IMR-90 (cell line): ENCODE data around the gene HEXIM1. TPM values are rescaled to one million over a fixed set of nuclear protein-coding genes. Genes with fewer than 3 reads are reported as not detected.

Source experiments
- ATAC-seq: fragments of 200-7000 bp; cut with Tn5 transposase; 2 replicates; pipeline ENCODE4 v1.9.1; 2020; ENCODE audit warnings: low read depth, mild to moderate bottlenecking, moderate library complexity
- BruUV-seq: library from RNA; stranded (reverse); fragments of 400-500 nt; replicated peaks from 2 replicates; lab custom pipeline; 2021; lab: Mats Ljungman, UMichigan
- CTCF ChIA-PET: fragments of 300-600 bp; formaldehyde crosslinking; extraction: SDS; loops from one replicate; lab custom pipeline; 2021; ENCODE audit warnings: antibody characterized with exemption; lab: Yijun Ruan, JAX
- POLR2A ChIA-PET: fragments of 300-600 bp; sonication (Branson Sonifier 250); formaldehyde crosslinking; loops from one replicate; lab custom pipeline; 2022; ENCODE audit warnings: antibody characterized with exemption; ENCODE audit not compliant: unreplicated experiment; lab: Charles Lee
- DNase-seq: peaks from one replicate; pipeline ENCODE4 v3.0.0; 2013
- H2AFZ ChIP-seq: replicated peaks from 2 replicates; pipeline ENCODE3; 2013; ENCODE audit warnings: low read length, mild to moderate bottlenecking; ENCODE audit not compliant: poor library complexity
- H2AK5ac ChIP-seq: 2 replicates; pipeline ENCODE4 v1.6.1; 2013; ENCODE audit warnings: low read depth, low read length, inconsistent platforms
- H2AK9ac ChIP-seq: replicated peaks from 2 replicates; pipeline ENCODE3; 2013; ENCODE audit warnings: mild to moderate bottlenecking, low read depth, low read length, moderate library complexity; ENCODE audit not compliant: poor library complexity
- H2BK120ac ChIP-seq: 2 replicates; pipeline ENCODE4 v1.6.1; 2013; ENCODE audit warnings: low read depth, low read length, inconsistent platforms
- H2BK15ac ChIP-seq: 3 replicates; pipeline ENCODE4 v1.6.1; 2013; ENCODE audit warnings: low read depth, low read length, inconsistent platforms
- H2BK20ac ChIP-seq: 2 replicates; pipeline ENCODE4 v1.6.1; 2013; ENCODE audit warnings: low read depth, mild to moderate bottlenecking, inconsistent platforms, low read length, moderate library complexity
- H2BK5ac ChIP-seq: 2 replicates; pipeline ENCODE4 v1.6.1; 2013; ENCODE audit warnings: mild to moderate bottlenecking, low read depth, low read length, inconsistent platforms; ENCODE audit not compliant: poor library complexity, severe bottlenecking
- H3K14ac ChIP-seq: replicated peaks from 2 replicates; pipeline ENCODE4 v1.6.1; 2013; ENCODE audit warnings: low read depth, low read length, inconsistent platforms
- H3K18ac ChIP-seq: 2 replicates; pipeline ENCODE4 v1.6.1; 2013; ENCODE audit warnings: low read depth, low read length, control low read depth
- H3K23ac ChIP-seq: 2 replicates; pipeline ENCODE4 v1.6.1; 2013; ENCODE audit warnings: low read depth, low read length, inconsistent platforms
- H3K27ac ChIP-seq: 2 replicates; pipeline ENCODE4 v1.5.1; 2013; ENCODE audit warnings: mild to moderate bottlenecking, control low read depth, low read length; ENCODE audit not compliant: insufficient read depth
- H3K27me3 ChIP-seq: 2 replicates; pipeline ENCODE4 v1.6.1; 2013; ENCODE audit warnings: low read length; ENCODE audit not compliant: control insufficient read depth, insufficient read depth
- H3K36me3 ChIP-seq: 2 replicates; pipeline ENCODE4 v1.6.1; 2013; ENCODE audit warnings: low read length, mixed read lengths; ENCODE audit not compliant: control insufficient read depth, insufficient read depth
- H3K4ac ChIP-seq: 2 replicates; pipeline ENCODE4 v1.6.1; 2013; ENCODE audit warnings: low read depth, low read length, inconsistent platforms
- H3K4me1 ChIP-seq: 2 replicates; pipeline ENCODE4 v1.6.1; 2013; ENCODE audit warnings: low read length, mixed read lengths; ENCODE audit not compliant: control insufficient read depth, insufficient read depth
- H3K4me2 ChIP-seq: 2 replicates; pipeline ENCODE4 v1.6.1; 2013; ENCODE audit warnings: low read depth, mild to moderate bottlenecking, control low read depth, low read length, moderate library complexity
- H3K4me3 ChIP-seq: 2 replicates; pipeline ENCODE4 v1.5.1; 2013; ENCODE audit warnings: low read depth, mild to moderate bottlenecking, control low read depth, low read length, moderate library complexity; ENCODE audit not compliant: insufficient read depth
- H3K56ac ChIP-seq: 2 replicates; pipeline ENCODE4 v1.6.1; 2013; ENCODE audit warnings: low read length, inconsistent platforms; ENCODE audit not compliant: insufficient read depth; ENCODE audit errors: extremely low read depth
- H3K79me1 ChIP-seq, 2 experiments: 2 replicates each; pipeline ENCODE4 v1.6.1; 2013; ENCODE audit warnings: low read length in 2 of 2, inconsistent platforms in 1 of 2, low read depth in 1 of 2
- H3K9ac ChIP-seq: 2 replicates; pipeline ENCODE4 v1.6.1; 2013; ENCODE audit warnings: low read depth, low read length, control low read depth
- H3K9me1 ChIP-seq: 2 replicates; pipeline ENCODE4 v1.6.1; 2013; ENCODE audit warnings: low read length, inconsistent platforms; ENCODE audit not compliant: insufficient read depth
- H3K9me3 ChIP-seq: 2 replicates; pipeline ENCODE4 v1.6.1; 2013; ENCODE audit warnings: low read length; ENCODE audit not compliant: control insufficient read depth, insufficient read depth
- H4K20me1 ChIP-seq: 2 replicates; pipeline ENCODE4 v1.6.1; 2013; ENCODE audit warnings: low read length, inconsistent platforms; ENCODE audit not compliant: insufficient read depth
- H4K5ac ChIP-seq: 2 replicates; pipeline ENCODE4 v1.6.1; 2013; ENCODE audit warnings: mild to moderate bottlenecking, low read depth, low read length, control low read depth
- H4K8ac ChIP-seq, 2 experiments: 2 replicates each; pipeline ENCODE4 v1.6.1; 2013; ENCODE audit warnings: low read depth in 2 of 2, low read length in 2 of 2, control low read depth in 1 of 2, inconsistent platforms in 1 of 2
- H4K91ac ChIP-seq: 2 replicates; pipeline ENCODE4 v1.6.1; 2013; ENCODE audit warnings: low read depth, low read length, inconsistent platforms; ENCODE audit not compliant: insufficient read depth
- BHLHE40 ChIP-seq: fragments of 150-350 bp; IDR thresholded peaks from 2 replicates; pipeline ENCODE4 v1.6.1; 2016; ENCODE audit warnings: mild to moderate bottlenecking, low read depth, low read length
- CEBPB ChIP-seq: IDR thresholded peaks from 2 replicates; pipeline ENCODE4 v1.6.1; 2012; ENCODE audit warnings: low read depth, low read length, improper control_type of control experiment
- CHD1 ChIP-seq: IDR thresholded peaks from 2 replicates; pipeline ENCODE4 v1.6.1; 2012; ENCODE audit warnings: low read depth, low read length, improper control_type of control experiment
- FOS ChIP-seq: fragments of 150-350 bp; IDR thresholded peaks from 2 replicates; pipeline ENCODE4 v1.6.1; 2016; ENCODE audit warnings: low read depth, low read length
- MAFK ChIP-seq: IDR thresholded peaks from 2 replicates; pipeline ENCODE4 v1.6.1; 2012; ENCODE audit warnings: low read depth, low read length, improper control_type of control experiment
- MAZ ChIP-seq: IDR thresholded peaks from 2 replicates; pipeline ENCODE4 v1.6.1; 2012; ENCODE audit warnings: low read depth, mild to moderate bottlenecking, low read length, improper control_type of control experiment, moderate library complexity, borderline replicate concordance
- MXI1 ChIP-seq: IDR thresholded peaks from 2 replicates; pipeline ENCODE4 v1.6.1; 2012; ENCODE audit warnings: low read depth, mild to moderate bottlenecking, low read length, moderate library complexity, borderline replicate concordance
- NFE2L2 ChIP-seq: fragments of 150-350 bp; IDR thresholded peaks from 2 replicates; pipeline ENCODE4 v1.6.1; 2016; ENCODE audit warnings: low read depth, mild to moderate bottlenecking, low read length
- POLR2A ChIP-seq: IDR thresholded peaks from 2 replicates; pipeline ENCODE4 v1.6.1; 2012; ENCODE audit warnings: mild to moderate bottlenecking, low read depth, low read length
- RAD21 ChIP-seq: IDR thresholded peaks from 2 replicates; pipeline ENCODE4 v1.6.1; 2012; ENCODE audit warnings: low read length, improper control_type of control experiment
- RFX5 ChIP-seq: IDR thresholded peaks from 2 replicates; pipeline ENCODE4 v1.8.0; 2012; ENCODE audit warnings: low read depth, mild to moderate bottlenecking, low read length, moderate library complexity
- WGBS, 2 experiments: methylation state at CpG; one replicate each; pipeline versions ENCODE4 v1.1.5 to v1.1.7; 2013; ENCODE audit warnings: missing lambda C conversion rate in 2 of 2; ENCODE audit not compliant: insufficient read length in 1 of 2; ENCODE audit errors: extremely low coverage in 2 of 2; 5-methylcytosine and 5-hydroxymethylcytosine counted together
- dilution Hi-C: fragments of 300-500 bp; cut with HindIII; formaldehyde crosslinking; loops from one replicate; pipeline ENCODE4 v1.14.3; 2018; ENCODE audit warnings: low sequenced_read_pairs; ENCODE audit not compliant: unreplicated experiment
- in situ Hi-C: fragments of 300-500 bp; cut with MboI; formaldehyde crosslinking; loops from 3 replicates; pipeline ENCODE4 v1.14.3; 2019; ENCODE audit warnings: low sequenced_read_pairs, inconsistent platforms, mixed read lengths
- intact Hi-C: fragments of 100-400 bp; cut with micrococcal nuclease; formaldehyde crosslinking; loops from 2 replicates; pipeline ENCODE4 v1.10.0; 2022
- polyA plus RNA-seq, 3 experiments: library from polyadenylated mRNA; depleted of rRNA; stranded (reverse); fragments of >200 nt; gene quantifications; 2 replicates each; pipeline ENCODE4 v1.2.3, GENCODE V29; 2012; ENCODE audit warnings: low replicate concordance in 1 of 3
- total RNA-seq: library from RNA; depleted of rRNA; stranded (reverse); fragments of >200 nt; gene quantifications from 2 replicates; pipeline ENCODE4 v1.2.3, GENCODE V29; 2012
- TF ChIP-seq, protein P1 (sequence below): fragments of 150-350 bp; IDR thresholded peaks from 2 replicates; pipeline ENCODE4 v1.6.1; 2017; ENCODE audit warnings: mild to moderate bottlenecking, antibody characterized with exemption, low read length, low read depth
- TF ChIP-seq, protein P2 (sequence below): conservative IDR thresholded peaks from 2 replicates; pipeline ENCODE4 v1.5.1; 2012; ENCODE audit warnings: mild to moderate bottlenecking, low read depth, low read length, improper control_type of control experiment

The HEXIM1 gene
- total and polyA plus RNA-seq, 2 of the 4 experiments (the other 2 are of a cell fraction): 5.9 to 14.5 TPM

DNA sequence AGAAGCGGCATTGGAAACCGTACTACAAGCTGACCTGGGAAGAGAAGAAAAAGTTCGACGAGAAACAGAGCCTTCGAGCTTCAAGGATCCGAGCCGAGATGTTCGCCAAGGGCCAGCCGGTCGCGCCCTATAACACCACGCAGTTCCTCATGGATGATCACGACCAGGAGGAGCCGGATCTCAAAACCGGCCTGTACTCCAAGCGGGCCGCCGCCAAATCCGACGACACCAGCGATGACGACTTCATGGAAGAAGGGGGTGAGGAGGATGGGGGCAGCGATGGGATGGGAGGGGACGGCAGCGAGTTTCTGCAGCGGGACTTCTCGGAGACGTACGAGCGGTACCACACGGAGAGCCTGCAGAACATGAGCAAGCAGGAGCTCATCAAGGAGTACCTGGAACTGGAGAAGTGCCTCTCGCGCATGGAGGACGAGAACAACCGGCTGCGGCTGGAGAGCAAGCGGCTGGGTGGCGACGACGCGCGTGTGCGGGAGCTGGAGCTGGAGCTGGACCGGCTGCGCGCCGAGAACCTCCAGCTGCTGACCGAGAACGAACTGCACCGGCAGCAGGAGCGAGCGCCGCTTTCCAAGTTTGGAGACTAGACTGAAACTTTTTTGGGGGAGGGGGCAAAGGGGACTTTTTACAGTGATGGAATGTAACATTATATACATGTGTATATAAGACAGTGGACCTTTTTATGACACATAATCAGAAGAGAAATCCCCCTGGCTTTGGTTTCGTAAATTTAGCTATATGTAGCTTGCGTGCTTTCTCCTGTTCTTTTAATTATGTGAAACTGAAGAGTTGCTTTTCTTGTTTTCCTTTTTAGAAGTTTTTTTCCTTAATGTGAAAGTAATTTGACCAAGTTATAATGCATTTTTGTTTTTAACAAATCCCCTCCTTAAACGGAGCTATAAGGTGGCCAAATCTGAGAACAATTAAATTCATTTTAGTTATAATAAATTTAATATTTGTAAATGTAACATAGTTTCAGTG lies 1.7 kb downstream of the HEXIM1 start:
- Histone ChIP-seq H2BK5ac (peak overlapping the region; percentile 88), H2AFZ (peak overlapping the region; percentile 79), H3K27ac (peak overlapping the region; percentile 94), H3K4me2 (peak overlapping the region; percentile 78), H3K79me1 (peaks cover 7 to 44% of the 10 kb centered on the region in 2 experiments; a peak in 2 of 4 replicates), H3K27me3 (no peaks in the 10 kb centered on the region), H3K9ac (peak overlapping the region; percentile 94), H2BK120ac (peak overlapping the region; percentile 19; the same call in 1 of the 2 replicates), H2BK20ac (no peak overlapping the region), H4K5ac (peak overlapping the region; percentile 50), H4K20me1 (peaks cover 37% of the 10 kb centered on the region), H2AK9ac (peak overlapping the region; percentile 97), H3K14ac (peak overlapping the region; percentile 85), H4K8ac (peak overlapping the region; percentile 36 to 64), H3K4me1 (peaks cover 9% of the 10 kb centered on the region; the same call in 1 of the 2 replicates), H2AK5ac (peak overlapping the region; percentile 92), H3K4ac (peak overlapping the region; percentile 93), H3K23ac (peak overlapping the region; percentile 89), H3K4me3 (peak overlapping the region; percentile 56), H4K91ac (peak overlapping the region; percentile 57), H3K36me3 (0 out of 2 replicates have a peak, but pooled peaks cover 2% of the 10 kb centered on the region), H3K9me1 (peaks cover 12% of the 10 kb centered on the region), H3K56ac (peak overlapping the region; percentile 72), H3K9me3 (no peaks in the 10 kb centered on the region), H3K18ac (peak overlapping the region; percentile 85), H2BK15ac (peak overlapping the region; percentile 16; the same call in 1 of the 3 replicates)
- 0 out of 2 replicates have a peak, but pooled peaks have one; percentile 1 for ATAC-seq
- in situ Hi-C loops: no loop called here
- no peak; the same call in 1 of the 2 replicates for TF ChIP-seq MXI1
- no peak for TF ChIP-seq RFX5
- TF ChIP-seq FOS: no peak
- TF ChIP-seq CHD1: no peak
- TF ChIP-seq, protein P1, sequence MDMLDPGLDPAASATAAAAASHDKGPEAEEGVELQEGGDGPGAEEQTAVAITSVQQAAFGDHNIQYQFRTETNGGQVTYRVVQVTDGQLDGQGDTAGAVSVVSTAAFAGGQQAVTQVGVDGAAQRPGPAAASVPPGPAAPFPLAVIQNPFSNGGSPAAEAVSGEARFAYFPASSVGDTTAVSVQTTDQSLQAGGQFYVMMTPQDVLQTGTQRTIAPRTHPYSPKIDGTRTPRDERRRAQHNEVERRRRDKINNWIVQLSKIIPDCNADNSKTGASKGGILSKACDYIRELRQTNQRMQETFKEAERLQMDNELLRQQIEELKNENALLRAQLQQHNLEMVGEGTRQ: no peak
- no peak for TF ChIP-seq MAFK
- no peak for TF ChIP-seq NFE2L2
- no peak for TF ChIP-seq CEBPB
- TF ChIP-seq RAD21: no peak
- no peak for TF ChIP-seq BHLHE40
- TF ChIP-seq MAZ: no peak
- no peak for TF ChIP-seq POLR2A
- TF ChIP-seq, protein P2, sequence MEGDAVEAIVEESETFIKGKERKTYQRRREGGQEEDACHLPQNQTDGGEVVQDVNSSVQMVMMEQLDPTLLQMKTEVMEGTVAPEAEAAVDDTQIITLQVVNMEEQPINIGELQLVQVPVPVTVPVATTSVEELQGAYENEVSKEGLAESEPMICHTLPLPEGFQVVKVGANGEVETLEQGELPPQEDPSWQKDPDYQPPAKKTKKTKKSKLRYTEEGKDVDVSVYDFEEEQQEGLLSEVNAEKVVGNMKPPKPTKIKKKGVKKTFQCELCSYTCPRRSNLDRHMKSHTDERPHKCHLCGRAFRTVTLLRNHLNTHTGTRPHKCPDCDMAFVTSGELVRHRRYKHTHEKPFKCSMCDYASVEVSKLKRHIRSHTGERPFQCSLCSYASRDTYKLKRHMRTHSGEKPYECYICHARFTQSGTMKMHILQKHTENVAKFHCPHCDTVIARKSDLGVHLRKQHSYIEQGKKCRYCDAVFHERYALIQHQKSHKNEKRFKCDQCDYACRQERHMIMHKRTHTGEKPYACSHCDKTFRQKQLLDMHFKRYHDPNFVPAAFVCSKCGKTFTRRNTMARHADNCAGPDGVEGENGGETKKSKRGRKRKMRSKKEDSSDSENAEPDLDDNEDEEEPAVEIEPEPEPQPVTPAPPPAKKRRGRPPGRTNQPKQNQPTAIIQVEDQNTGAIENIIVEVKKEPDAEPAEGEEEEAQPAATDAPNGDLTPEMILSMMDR: no peak
- dilution Hi-C loops: no loop called here
- 0% methylated on average over 33 of the region's 56 CpGs; no CpG with 5 or more reads in 1 of the 2 experiments for WGBS, 2 experiments
- peak; percentile 51 for DNase-seq
- intact Hi-C loops: loop anchor here (1.0 kb wide), 2 partner anchors 11 to 47 kb away; partner anchors contain the start of gene HEXIM2
- ChIA-PET CTCF (interaction anchor here (0.6 to 4.7 kb wide), 14 partner anchors 8 to 1284 kb away, joined by 3 to 60 read pairs (median 4); partner anchors contain the start of genes ACBD4, HEXIM2 and PLCD3), POLR2A (interaction anchor here (0.5 to 4.9 kb wide), 6 partner anchors 9 to 48 kb away, joined by 4 to 53 read pairs (median 12); partner anchors contain the start of genes ACBD4 and HEXIM2)
- BruUV-seq: no TSS peak
